GM23248 (cell line): ENCODE data around the gene GPALPP1.

Experiments
- EZH2 ChIP-seq: fragments of 200-600 bp; sonication (generic); IDR thresholded peaks from 2 replicates; pipeline ENCODE4 v1.6.1; 2018; ENCODE audit warnings: antibody characterized with exemption, mild to moderate bottlenecking; ENCODE audit not compliant: insufficient read depth, poor library complexity, severe bottlenecking
- EZH2phosphoT487 ChIP-seq: fragments of 200-600 bp; sonication (generic); IDR thresholded peaks from 2 replicates; pipeline ENCODE4 v1.6.1; 2018; ENCODE audit warnings: antibody characterized with exemption, moderate library complexity, mild to moderate bottlenecking, low read depth; ENCODE audit not compliant: insufficient read depth

DNA sequence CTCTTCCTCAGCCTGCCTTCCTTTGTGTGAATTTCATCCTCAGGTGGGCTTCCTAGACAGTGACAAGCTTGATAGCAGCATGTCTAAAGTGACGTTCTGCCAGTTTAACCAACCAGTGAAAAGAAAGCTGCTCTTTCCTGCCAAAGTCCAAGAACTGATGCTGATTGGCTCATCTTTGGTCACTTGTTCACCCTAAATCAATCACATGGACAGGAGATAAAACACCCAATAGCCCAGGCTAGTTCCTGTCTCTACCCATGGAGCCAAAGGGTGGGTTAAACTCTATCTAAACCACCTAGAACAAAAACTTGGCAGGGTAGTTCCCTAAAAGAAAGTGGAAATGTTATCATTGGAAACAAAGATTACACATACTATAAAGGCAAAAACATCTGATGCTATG lies 50.8 kb downstream of the GPALPP1 start:
- TF ChIP-seq EZH2 (no peak), EZH2phosphoT487 (no peak)
